HepG2 (cell line): ENCODE data around the gene PCYT2. TPM values are rescaled to one million over a fixed set of nuclear protein-coding genes. Genes with fewer than 3 reads are reported as not detected.
A peak's percentile ranks its signal among the peaks of the same experiment; 100 is the strongest.

ENCODE experiments used
- CCDC6 ChIP-seq: sonication (generic); formaldehyde crosslinking; IDR thresholded peaks from 2 replicates; pipeline ENCODE4 v1.8.1; 2022; ENCODE audit warnings: mild to moderate bottlenecking, missing genetic modification reagents, moderate library complexity
- CHCHD3 ChIP-seq: sonication (generic); formaldehyde crosslinking; IDR thresholded peaks from 2 replicates; pipeline ENCODE4 v1.8.0; 2022; ENCODE audit warnings: mild to moderate bottlenecking, missing genetic modification reagents, moderate library complexity
- CREB1 ChIP-seq, 2 experiments: fragments of 450-650 bp in 1 of 2; IDR thresholded peaks; 2 replicates each; pipeline ENCODE4 v1.6.1; 2016 to 2017; ENCODE audit warnings: control low read depth in 1 of 2, mild to moderate bottlenecking in 1 of 2, missing compliant biosample characterization in 1 of 2, missing genetic modification characterization in 1 of 2
- CREBL2 ChIP-seq: sonication (generic); formaldehyde crosslinking; IDR thresholded peaks from 2 replicates; pipeline ENCODE4 v1.8.1; 2023; ENCODE audit warnings: missing genetic modification reagents, mild to moderate bottlenecking, borderline replicate concordance
- EP300 ChIP-seq, 3 experiments: sonication (generic) in 1 of 3; formaldehyde crosslinking in 1 of 3; IDR thresholded peaks; 2 replicates each; pipeline versions ENCODE4 v1.5.1 to v1.6.1; 2011 to 2020; ENCODE audit warnings: low read depth in 2 of 3, low read length in 2 of 3, borderline replicate concordance in 1 of 3, improper control_type of control experiment in 1 of 3, mild to moderate bottlenecking in 1 of 3, missing genetic modification reagents in 1 of 3, moderate library complexity in 1 of 3
- GATAD2A ChIP-seq: IDR thresholded peaks from 2 replicates; pipeline ENCODE4 v1.6.1; 2016
- HDAC1 ChIP-seq: sonication (generic); formaldehyde crosslinking; IDR thresholded peaks from 2 replicates; pipeline ENCODE4 v1.5.1; 2020; ENCODE audit warnings: mild to moderate bottlenecking, missing genetic modification reagents
- HDAC2 ChIP-seq: sonication (generic); formaldehyde crosslinking; IDR thresholded peaks from 2 replicates; pipeline ENCODE4 v1.4.0; 2020; ENCODE audit warnings: missing genetic modification reagents
- HHEX ChIP-seq: IDR thresholded peaks from 2 replicates; pipeline ENCODE4 v1.6.1; 2016; ENCODE audit warnings: control low read depth
- HNRNPUL1 ChIP-seq: fragments of 200-400 bp; formaldehyde crosslinking; IDR thresholded peaks from 2 replicates; pipeline ENCODE4 v1.6.1; 2017; ENCODE audit warnings: low read depth, mild to moderate bottlenecking, low read length, moderate library complexity
- ISL2 ChIP-seq: sonication (generic); formaldehyde crosslinking; IDR thresholded peaks from 2 replicates; pipeline ENCODE4 v1.5.0; 2020; ENCODE audit warnings: missing genetic modification reagents
- KLF11 ChIP-seq: IDR thresholded peaks from 2 replicates; pipeline ENCODE4 v1.6.1; 2016; ENCODE audit warnings: missing compliant biosample characterization
- KLF13 ChIP-seq: sonication (generic); formaldehyde crosslinking; IDR thresholded peaks from 2 replicates; pipeline ENCODE4 v1.4.0; 2020; ENCODE audit warnings: mild to moderate bottlenecking, missing genetic modification reagents
- MTA1 ChIP-seq: sonication (generic); formaldehyde crosslinking; IDR thresholded peaks from 2 replicates; pipeline ENCODE4 v1.4.0; 2020; ENCODE audit warnings: missing genetic modification reagents, mild to moderate bottlenecking, borderline replicate concordance
- SP4 ChIP-seq: sonication (generic); formaldehyde crosslinking; IDR thresholded peaks from 2 replicates; pipeline ENCODE4 v1.8.1; 2023; ENCODE audit warnings: mild to moderate bottlenecking, missing genetic modification reagents
- TAF1 ChIP-seq: sonication (generic); formaldehyde crosslinking; IDR thresholded peaks from 2 replicates; pipeline ENCODE4 v1.4.0; 2020; ENCODE audit warnings: missing genetic modification reagents
- TBX2 ChIP-seq: sonication (generic); formaldehyde crosslinking; IDR thresholded peaks from 2 replicates; pipeline ENCODE4 v1.5.0; 2020; ENCODE audit warnings: missing genetic modification reagents, mild to moderate bottlenecking, borderline replicate concordance
- TCF12 ChIP-seq, 2 experiments: fragments of 450-650 bp in 1 of 2; sonication (generic) in 1 of 2; formaldehyde crosslinking in 1 of 2; IDR thresholded peaks; 2 replicates each; pipeline versions ENCODE4 v1.6.1 to v1.8.0; 2017 to 2022; ENCODE audit warnings: antibody characterized with exemption in 1 of 2, mild to moderate bottlenecking in 1 of 2, missing genetic modification reagents in 1 of 2, moderate library complexity in 1 of 2
- ZFP36L2 ChIP-seq: sonication (generic); formaldehyde crosslinking; IDR thresholded peaks from 2 replicates; pipeline ENCODE4 v1.4.0; 2020; ENCODE audit warnings: missing genetic modification reagents
- ZMYM3 ChIP-seq: sonication (generic); formaldehyde crosslinking; IDR thresholded peaks from 2 replicates; pipeline ENCODE4 v1.5.1; 2020; ENCODE audit warnings: mild to moderate bottlenecking, missing genetic modification reagents
- ZNF484 ChIP-seq: sonication (generic); formaldehyde crosslinking; IDR thresholded peaks from 2 replicates; pipeline ENCODE4 v1.5.1; 2020; ENCODE audit warnings: mild to moderate bottlenecking, low read depth, missing genetic modification reagents, borderline replicate concordance
- ZNF580 ChIP-seq: IDR thresholded peaks from 2 replicates; pipeline ENCODE4 v1.6.1; 2016; ENCODE audit warnings: low read depth, borderline replicate concordance
- ZNF672 ChIP-seq: sonication (generic); formaldehyde crosslinking; IDR thresholded peaks from 2 replicates; pipeline ENCODE4 v1.8.1; 2022; ENCODE audit warnings: missing genetic modification reagents
- ZSCAN30 ChIP-seq: sonication (generic); formaldehyde crosslinking; IDR thresholded peaks from 2 replicates; pipeline ENCODE4 v1.5.0; 2020; ENCODE audit warnings: mild to moderate bottlenecking, missing genetic modification reagents
- polyA plus RNA-seq, 8 experiments: library from polyadenylated mRNA; depleted of rRNA in 3 of 8; stranded (reverse) in 7 of 8; unstranded in 1 of 8; fragments of >200 nt; fragmentation: Illumina TruSeq in 4 of 8; extraction: Trizol in 4 of 8; gene quantifications; 2 replicates each; pipeline versions ENCODE4 v1.2.1 to v1.2.3, GENCODE V29; 2011 to 2016; ENCODE audit warnings: low read depth in 4 of 8, missing spikeins in 1 of 8, mixed read lengths in 1 of 8; ENCODE audit not compliant: insufficient read depth in 1 of 8
- total RNA-seq, 5 experiments: library from RNA; depleted of rRNA; stranded (reverse); fragments of >200 nt; fragmentation: Illumina TruSeq; extraction: Trizol; gene quantifications; 2 replicates each; pipeline ENCODE4 v1.2.3, GENCODE V29; 2016; ENCODE audit warnings: low read depth in 1 of 5
- TF ChIP-seq, protein P1 (sequence below): sonication (generic); formaldehyde crosslinking; IDR thresholded peaks from 2 replicates; pipeline ENCODE4 v1.8.1; 2023; ENCODE audit warnings: mild to moderate bottlenecking, moderate library complexity, missing genetic modification reagents
- TF ChIP-seq, protein P2 (sequence below): sonication (generic); formaldehyde crosslinking; IDR thresholded peaks from 2 replicates; pipeline ENCODE4 v1.4.0; 2020; ENCODE audit warnings: mild to moderate bottlenecking, missing genetic modification reagents, borderline replicate concordance
- TF ChIP-seq, protein P3 (sequence below): sonication (generic); formaldehyde crosslinking; IDR thresholded peaks from 2 replicates; pipeline ENCODE4 v1.4.0; 2020; ENCODE audit warnings: mild to moderate bottlenecking, missing genetic modification reagents

Gene PCYT2
- total and polyA plus RNA-seq, 2 of the 13 experiments (the other 11 are each of a cell fraction or from before 2014, with no cell fraction given): 147 to 297 TPM

GRCh38 chr17:81928544-81929252 lies 17.5 kb upstream of the PCYT2 start (continued):
- no peak for TF ChIP-seq ZNF484 (CRISPR knock-in tag)
- TF ChIP-seq GATAD2A: peak; percentile 47; the same call in 1 of the 2 replicates
- TF ChIP-seq EP300 (IDR thresholded peaks at IDR 0.05; ENCODE audit: low read depth in 2 of 2, low read length in 2 of 2): no peak
- TF ChIP-seq EP300 (CRISPR knock-in tag; IDR thresholded peaks at IDR 0.05; ENCODE audit: borderline replicate concordance): no peak
- no peak for TF ChIP-seq ZNF672 (CRISPR knock-in tag)
- TF ChIP-seq CREB1 (IDR thresholded peaks at IDR 0.05): no peak
- TF ChIP-seq CREB1 (CRISPR knock-in tag; IDR thresholded peaks at IDR 0.05): no peak
- TF ChIP-seq KLF13 (CRISPR knock-in tag): no peak
- 0 out of 2 replicates have a peak, but pooled peaks have one; percentile 49 for TF ChIP-seq HDAC2 (CRISPR knock-in tag)
- TF ChIP-seq ZNF580: 0 out of 2 replicates have a peak, but pooled peaks have one; percentile 35
- TF ChIP-seq CCDC6: no peak
- no peak for TF ChIP-seq HNRNPUL1
- TF ChIP-seq, protein P1, sequence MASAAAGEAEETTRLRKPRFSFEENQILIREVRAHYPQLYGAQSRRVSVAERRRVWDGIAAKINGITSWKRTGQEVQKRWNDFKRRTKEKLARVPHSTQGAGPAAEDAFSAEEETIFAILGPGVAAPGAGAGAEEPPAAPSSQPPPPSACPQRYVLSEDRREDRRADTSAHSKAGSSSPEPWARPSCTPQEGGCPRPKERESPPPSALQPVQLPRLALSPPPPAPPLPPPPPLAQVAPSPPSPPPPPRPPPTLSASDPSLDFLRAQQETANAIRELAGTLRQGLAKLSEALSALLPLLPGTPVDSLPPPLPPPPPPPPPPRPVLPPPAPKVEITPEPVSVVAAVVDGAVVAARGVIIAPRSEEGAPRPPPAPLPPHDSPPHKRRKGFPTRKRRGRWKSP: no peak
- no peak for TF ChIP-seq ZSCAN30
- no peak for TF ChIP-seq KLF11 (CRISPR knock-in tag)
- no peak for TF ChIP-seq ZMYM3 (CRISPR knock-in tag)
- TF ChIP-seq CHCHD3 (CRISPR knock-in tag): 0 out of 2 replicates have a peak, but pooled peaks have one; percentile 2
- TF ChIP-seq TAF1 (CRISPR knock-in tag): peak; percentile 44
- TF ChIP-seq TBX2: no peak
- 0 out of 2 replicates have a peak, but pooled peaks have one; percentile 17 for TF ChIP-seq SP4 (CRISPR knock-in tag)
- TF ChIP-seq HDAC1 (CRISPR knock-in tag): no peak
- no peak for TF ChIP-seq ZFP36L2
- no peak for TF ChIP-seq HHEX (CRISPR knock-in tag)
- TF ChIP-seq, protein P2, sequence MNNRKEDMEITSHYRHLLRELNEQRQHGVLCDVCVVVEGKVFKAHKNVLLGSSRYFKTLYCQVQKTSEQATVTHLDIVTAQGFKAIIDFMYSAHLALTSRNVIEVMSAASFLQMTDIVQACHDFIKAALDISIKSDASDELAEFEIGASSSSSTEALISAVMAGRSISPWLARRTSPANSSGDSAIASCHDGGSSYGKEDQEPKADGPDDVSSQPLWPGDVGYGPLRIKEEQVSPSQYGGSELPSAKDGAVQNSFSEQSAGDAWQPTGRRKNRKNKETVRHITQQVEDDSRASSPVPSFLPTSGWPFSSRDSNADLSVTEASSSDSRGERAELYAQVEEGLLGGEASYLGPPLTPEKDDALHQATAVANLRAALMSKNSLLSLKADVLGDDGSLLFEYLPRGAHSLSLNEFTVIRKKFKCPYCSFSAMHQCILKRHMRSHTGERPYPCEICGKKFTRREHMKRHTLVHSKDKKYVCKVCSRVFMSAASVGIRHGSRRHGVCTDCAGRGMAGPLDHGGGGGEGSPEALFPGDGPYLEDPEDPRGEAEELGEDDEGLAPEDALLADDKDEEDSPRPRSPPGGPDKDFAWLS (CRISPR knock-in tag): no peak
- peak; percentile 66; the same call in 1 of the 2 replicates for TF ChIP-seq MTA1
- TF ChIP-seq, protein P3, sequence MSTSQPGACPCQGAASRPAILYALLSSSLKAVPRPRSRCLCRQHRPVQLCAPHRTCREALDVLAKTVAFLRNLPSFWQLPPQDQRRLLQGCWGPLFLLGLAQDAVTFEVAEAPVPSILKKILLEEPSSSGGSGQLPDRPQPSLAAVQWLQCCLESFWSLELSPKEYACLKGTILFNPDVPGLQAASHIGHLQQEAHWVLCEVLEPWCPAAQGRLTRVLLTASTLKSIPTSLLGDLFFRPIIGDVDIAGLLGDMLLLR (CRISPR knock-in tag): no peak
- TF ChIP-seq CREBL2: no peak
- no peak for TF ChIP-seq TCF12 (IDR thresholded peaks at IDR 0.05)
- no peak for TF ChIP-seq TCF12 (CRISPR knock-in tag; IDR thresholded peaks at IDR 0.05)
- no peak for TF ChIP-seq ISL2
